Fibroblast of gingiva (primary cell): ENCODE results near the gene MAP4.
"Not testable (repeated sequence)": the region's sequence is repeated elsewhere in the genome, so short reads cannot be mapped to it uniquely, and the experiment has no call there.

ENCODE experiments used
- DNase-seq: peaks from one replicate; pipeline ENCODE4 v3.0.0-alpha.2; 2011; ENCODE audit warnings: low read depth

Gene MAP4

DNA sequence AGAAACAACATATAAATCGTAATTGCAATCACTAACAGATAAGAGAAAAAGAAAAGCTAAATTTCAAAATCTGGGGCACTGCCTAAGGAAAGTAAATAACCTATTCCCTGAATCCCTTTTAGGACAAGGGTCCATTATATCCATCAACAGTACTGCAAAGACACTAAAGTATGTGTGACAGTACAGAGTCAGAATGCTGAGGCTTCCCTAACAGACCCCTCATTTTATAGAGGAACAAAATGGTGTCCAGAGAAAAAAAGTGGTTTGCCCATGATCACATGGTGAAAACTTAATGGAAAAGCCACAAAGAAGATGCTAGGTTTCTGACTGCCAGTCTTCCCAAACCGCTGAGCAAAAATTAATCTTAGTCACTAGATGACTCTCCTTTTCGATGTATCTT, 119.5 kb downstream of the MAP4 start:
- DNase-seq = no peak

DNA sequence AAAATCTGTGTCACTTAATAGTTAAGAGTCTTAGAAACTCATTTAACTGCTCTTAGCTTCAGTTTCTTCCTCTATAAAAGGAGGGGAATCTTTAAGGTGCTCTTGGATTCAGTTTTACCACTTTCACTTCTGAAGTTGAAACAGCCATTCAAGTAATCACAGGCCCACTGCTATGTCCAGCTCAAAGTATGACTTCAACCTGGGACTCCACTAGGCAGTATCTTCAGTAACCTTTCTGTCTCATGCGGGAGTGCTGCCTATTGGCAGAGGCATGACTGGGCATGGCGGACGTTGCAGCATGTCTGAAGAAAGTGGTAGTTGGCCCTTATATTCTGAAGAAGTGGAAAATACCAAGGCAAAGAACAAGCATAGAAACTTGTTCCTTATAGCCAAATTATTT, 121.0 kb downstream of the MAP4 start:
- no peak for DNase-seq

DNA sequence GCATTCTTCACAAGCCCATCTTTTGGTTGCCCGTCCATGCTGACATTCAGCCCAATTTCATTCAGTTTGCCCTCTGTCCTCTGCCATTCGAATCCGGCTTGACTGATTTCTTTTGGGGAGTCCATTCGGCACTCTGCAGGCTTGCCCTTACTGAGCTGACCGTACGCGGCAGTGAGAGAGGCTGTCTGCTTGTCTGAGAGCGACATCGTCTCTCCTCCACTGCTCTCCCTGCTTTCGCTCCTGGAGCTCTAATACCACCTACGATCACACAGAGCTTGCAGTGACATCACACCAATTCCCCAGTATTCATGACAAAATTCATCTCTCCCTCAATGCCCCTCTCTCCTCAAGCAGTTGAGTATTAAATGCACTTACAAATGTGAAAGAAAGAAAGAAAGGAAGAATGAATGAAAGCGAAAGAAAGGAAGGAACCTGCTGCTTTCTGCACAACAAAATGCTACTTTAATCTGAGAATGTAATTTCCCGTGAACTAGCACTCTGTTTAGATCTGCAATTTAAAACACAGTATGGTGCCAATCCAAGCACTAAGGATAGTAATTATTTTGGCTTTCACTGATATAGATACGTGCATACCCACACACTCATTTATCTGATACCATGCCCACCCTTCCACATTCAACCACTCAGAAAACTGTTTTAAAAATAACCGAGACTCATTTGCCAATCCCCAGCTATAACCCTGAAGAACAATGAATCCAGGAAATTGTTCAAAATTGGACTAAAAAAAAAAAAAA, 123.8 kb downstream of the MAP4 start:
- DNase-seq = no peak

- DNase-seq = no peak
Measured at GRCh38 chr3:47891613-47892005, 124.6 kb downstream of the MAP4 start.

DNA sequence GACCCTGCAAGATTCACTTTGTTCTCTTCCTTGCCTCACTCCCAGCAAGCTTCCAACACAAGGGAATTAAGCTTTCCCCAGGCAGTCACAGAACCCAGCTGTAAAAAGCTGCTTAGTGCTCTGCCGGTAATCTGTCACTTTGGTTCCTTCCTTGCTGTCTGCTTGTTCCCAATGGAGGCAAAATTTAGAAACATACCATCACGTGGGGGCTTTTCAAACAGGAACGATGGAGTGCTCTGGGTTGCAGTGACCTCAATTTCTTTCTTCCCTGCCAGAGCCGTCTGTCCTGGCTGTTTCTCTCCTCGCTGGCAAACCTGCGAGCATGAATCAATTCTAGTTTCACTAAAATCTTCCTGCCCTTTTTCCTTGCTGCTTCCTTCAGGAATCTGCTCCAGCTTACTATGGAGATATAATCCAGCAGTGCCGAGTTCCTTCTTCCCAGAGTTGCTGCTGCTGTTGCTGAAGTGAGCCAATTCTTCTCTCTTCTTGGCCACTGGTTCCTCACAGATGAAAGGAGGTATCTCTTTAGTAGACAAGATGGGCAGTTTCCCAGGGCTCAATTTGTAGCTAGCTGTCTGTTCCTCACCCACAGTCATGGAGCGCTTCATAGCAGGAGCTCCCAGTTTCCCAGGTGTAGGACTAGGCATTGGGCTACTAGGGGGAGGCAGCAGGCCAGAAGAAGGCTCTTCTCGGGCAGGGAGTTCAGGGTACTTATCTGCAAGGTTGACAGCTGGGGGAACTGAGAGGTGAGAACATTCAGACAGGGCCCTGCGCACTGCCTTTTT, 125.2 kb downstream of the MAP4 start:
- DNase-seq = no peak

GRCh38 chr3:47890126-47890827, 125.9 kb downstream of the MAP4 start:
- no peak for DNase-seq

GRCh38 chr3:47888986-47889757, 127.0 kb downstream of the MAP4 start:
- DNase-seq = no peak

DNA sequence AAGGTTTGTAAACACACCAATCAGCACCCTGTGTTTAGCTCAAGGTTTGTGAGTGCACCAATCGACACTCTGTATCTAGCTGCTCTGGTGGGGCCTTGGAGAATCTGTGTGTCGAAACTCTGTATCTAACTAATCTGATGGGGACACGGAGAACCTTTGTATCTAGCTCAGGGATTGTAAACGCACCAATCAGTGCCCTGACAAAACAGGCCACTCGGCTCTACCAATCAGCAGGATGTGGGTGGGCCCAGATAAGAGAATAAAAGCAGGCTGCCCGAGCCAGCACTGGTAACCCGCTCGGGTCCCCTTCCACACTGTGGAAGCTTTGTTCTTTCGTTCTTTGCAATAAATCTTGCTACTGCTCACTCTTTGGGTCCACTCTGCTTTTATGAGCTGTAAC, 128.2 kb downstream of the MAP4 start:
- DNase-seq = not testable (repeated sequence)

GRCh38 chr3:47885168-47885567, 131.0 kb downstream of the MAP4 start:
- no peak for DNase-seq

GRCh38 chr3:47884603-47885002, 131.6 kb downstream of the MAP4 start:
- no peak for DNase-seq

GRCh38 chr3:47882338-47882737, 133.9 kb downstream of the MAP4 start:
- no peak for DNase-seq

- DNase-seq = no peak
Measured at GRCh38 chr3:47877719-47878118, 138.5 kb downstream of the MAP4 start.

DNA sequence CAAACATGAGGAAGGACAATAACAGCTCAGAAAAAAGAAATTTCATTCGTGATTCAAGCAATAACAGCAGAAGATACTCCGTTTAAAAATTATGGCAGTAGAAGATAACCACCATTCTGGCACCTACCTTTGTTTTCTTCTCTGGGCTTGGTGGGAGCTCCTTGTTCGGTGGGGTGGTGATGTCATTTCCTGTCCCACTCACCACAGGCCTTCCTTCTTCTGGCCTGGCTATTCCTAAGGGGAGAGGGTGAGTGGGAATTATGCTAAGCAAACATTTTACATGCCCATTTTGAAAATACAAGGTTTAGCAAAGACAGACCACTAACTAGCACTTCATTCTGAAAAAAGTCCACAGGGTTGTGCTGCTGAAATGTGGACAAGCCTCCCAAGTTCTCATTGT, 138.9 kb downstream of the MAP4 start:
- DNase-seq = no peak

DNA sequence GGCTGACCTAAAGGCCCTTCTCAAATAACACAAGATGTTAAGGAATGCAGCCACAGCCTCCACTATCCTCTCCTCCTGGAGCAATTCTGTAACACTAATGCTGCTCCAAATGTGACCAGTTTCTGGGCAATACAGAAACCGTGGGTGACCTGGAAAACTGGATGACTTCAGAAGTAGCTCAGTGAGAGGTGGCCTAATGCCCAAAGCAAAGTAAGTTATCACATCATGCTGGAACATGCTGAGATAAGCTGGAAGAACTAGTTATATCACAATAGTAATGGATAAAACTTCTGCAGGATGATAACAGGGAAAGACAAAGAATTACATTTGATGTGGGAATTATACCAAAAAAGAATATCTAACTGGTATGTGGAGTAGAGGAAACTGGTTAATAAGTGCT, 141.3 kb downstream of the MAP4 start:
- no peak for DNase-seq

- no peak for DNase-seq
Measured at GRCh38 chr3:47874438-47874837, 141.8 kb downstream of the MAP4 start.

- no peak for DNase-seq
Measured at GRCh38 chr3:47872916-47873315, 143.3 kb downstream of the MAP4 start.

DNA sequence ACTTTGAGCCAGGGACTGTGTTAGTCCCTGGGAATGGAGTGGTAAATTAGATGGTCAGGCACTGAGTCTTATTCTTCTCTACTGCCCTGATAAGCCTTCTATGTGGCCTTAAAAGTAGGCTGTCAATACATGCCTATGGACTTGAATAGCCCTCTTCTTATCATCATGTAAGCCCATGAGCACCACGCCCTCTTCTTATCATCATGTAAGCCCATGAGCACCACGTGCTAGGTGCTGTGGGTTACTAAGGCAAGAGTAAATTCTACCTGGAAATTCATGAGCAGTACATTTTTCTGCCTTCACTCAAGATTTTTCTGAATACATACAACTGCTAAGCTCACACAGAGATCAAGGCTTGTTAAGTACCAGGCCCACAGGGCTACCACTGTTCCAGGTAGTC, 144.8 kb downstream of the MAP4 start:
- DNase-seq = no peak

GRCh38 chr3:47870702-47871260, 145.4 kb downstream of the MAP4 start:
- no peak for DNase-seq

DNA sequence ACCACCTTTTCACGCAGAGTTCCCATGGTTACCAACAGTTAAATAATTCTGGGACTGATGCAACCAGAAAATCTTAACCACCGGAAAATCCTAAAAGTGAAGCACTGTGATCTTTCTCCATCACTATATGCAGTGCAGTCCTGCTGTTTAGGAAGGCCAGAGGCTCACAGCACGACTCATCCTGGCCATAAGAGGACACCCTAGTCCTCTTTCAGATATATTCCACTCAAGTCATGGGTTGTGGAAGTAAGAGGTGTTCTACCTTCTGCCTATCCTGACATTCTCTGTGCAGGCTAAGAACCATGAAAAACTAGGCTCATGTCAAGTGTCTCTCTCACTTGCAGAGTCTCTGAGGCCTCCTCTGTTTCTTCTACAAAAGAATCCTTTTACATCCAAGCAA, 146.1 kb downstream of the MAP4 start:
- DNase-seq = no peak

GRCh38 chr3:47868306-47868705, 147.9 kb downstream of the MAP4 start:
- DNase-seq = no peak

- DNase-seq = no peak
Measured at GRCh38 chr3:47867451-47868044, 148.7 kb downstream of the MAP4 start.

- no peak for DNase-seq
Measured at GRCh38 chr3:47865192-47865591, 151.0 kb downstream of the MAP4 start.
